GM18870 (cell line): Measurements from ENCODE around the gene RNF26.

Experiments
- ATAC-seq: cut with Tn5 transposase; IDR thresholded peaks from one replicate; pipeline ENCODE4 v1.9.1; 2021; ENCODE audit warnings: moderate library complexity; ENCODE audit not compliant: unreplicated experiment

RNF26 gene

GRCh38 chr11:119315131-119316015 is 19.0 kb upstream of the RNF26 start:
- ATAC-seq, result no peak

DNA sequence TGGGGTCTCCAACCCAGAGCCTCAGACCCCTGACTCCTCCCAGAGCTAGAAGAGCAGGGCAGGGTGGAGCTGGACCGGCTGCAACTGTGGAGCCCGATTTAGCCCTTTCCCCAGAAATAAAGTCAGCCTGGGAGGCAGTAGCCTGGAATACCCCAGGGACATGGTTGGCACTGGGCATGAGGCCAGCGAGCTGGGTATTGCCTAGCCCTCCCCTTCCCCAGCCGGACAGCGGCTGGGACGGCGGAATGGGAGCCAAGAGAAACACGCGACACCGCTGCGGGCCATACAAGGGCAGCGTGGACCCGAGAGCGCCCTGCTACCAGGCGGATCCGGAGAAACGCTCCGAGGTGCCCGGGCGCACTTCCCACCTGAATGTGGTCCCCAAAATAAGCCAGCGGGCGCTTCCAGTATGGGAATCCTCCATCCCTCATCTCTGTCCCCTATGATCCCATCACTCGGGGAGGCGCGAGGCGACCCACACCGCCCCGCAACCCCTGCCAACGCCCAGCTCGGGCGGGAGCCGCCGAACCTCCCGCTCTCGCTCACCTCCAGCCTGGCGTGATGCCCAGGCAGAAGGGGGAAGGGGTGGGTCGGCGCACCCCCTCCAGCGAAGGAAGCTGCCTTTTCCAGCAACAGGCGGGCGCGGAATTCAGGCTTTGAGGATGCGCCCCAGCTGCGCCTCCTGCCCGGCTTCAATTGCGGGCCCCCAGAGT is 18.2 kb upstream of the RNF26 start:
- no peak for ATAC-seq

- no peak for ATAC-seq
Measured at GRCh38 chr11:119316729-119317591, 17.4 kb upstream of the RNF26 start, which contains the start of gene MCAM. Gene MCAM, minus strand, starts transcription at chr11:119317130. Its CDS starts 29 bp downstream, at chr11:119317101.

GRCh38 chr11:119317592-119318239 is 16.6 kb upstream of the RNF26 start:
- no peak for ATAC-seq

- no peak for ATAC-seq
Measured at GRCh38 chr11:119318240-119319135, 15.8 kb upstream of the RNF26 start.

- ATAC-seq, result no peak
Measured at GRCh38 chr11:119319136-119319699, 15.1 kb upstream of the RNF26 start.

DNA sequence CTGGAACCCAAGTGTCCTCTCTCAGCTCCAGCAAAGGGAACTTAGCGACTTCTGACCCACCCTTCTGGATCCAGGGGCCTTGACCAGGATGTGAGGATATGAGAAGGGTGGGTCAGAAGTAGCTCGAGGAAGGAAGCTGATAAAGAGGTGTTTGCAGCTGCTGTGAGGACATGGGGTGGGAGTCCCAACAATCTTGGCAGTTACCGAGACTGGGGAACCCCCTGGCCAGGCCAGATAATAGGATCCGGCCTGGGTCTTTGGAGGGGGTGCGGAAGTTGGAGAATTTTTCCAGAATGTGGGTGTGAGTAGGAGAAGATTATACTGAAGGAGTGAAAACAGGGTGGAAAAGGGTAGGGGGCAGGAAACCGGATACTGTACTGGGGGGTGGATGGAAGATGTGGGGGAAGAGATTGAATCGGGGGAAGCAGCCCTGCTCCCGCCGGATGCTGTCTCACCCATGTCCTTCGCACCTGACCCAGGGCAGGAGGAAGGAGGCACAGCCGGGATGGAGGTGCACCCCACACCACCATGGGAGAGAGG is 14.6 kb upstream of the RNF26 start:
- ATAC-seq, result no peak

DNA sequence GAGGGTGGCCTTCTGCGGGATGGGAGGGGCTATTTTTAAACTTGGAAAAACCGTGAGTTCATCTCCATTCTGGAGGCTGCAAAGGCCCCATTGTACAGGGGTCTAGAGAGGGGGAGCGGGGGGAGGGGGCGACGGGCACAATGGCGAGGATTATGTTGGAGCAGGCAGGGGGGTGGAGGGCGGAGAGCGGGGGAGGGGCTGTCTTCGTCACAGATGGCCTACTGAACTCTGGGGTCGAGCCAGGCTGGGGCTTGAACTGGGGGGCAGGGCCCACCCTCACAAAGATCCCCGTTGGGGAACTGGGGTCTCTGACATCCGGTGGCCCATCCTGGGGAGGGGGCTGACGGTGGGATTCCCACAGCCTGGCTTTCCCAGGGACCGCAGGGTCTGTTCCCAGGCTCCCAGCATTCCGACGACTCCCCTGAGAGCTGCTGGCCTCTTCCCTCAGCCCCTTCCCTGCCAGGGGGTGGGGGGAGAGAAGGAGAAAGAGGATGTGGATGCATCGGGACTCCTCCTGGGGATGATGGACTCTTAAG is 14.0 kb upstream of the RNF26 start:
- no peak for ATAC-seq

GRCh38 chr11:119320776-119321524 is 13.4 kb upstream of the RNF26 start:
- no peak for ATAC-seq

- no peak for ATAC-seq
Measured at GRCh38 chr11:119322360-119322739, 12.0 kb upstream of the RNF26 start.

- ATAC-seq, result no peak
Measured at GRCh38 chr11:119322921-119323531, 11.3 kb upstream of the RNF26 start.

DNA sequence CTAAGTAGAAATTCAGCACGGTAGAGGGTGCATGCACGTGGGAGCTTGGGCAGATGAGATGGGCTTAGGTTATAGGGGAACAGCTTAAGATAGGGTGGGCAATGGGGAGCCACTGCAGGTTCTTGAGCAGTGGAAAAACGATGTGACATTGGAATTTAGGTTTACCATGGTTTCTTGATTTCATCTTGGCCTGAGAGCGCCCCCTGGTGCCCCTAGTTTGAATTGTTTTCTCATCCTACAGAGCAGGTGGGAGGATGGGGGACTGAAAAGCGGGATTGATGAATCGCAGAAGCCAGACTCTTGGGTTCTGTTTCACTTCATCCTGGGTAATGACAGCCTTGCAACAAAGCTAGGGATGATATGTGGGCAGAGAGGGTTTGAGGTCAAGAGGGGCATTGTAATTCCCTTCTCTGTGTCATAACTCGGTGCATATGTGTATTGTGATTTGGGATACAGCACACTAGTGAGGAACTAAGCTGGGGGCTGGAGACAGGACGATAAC is 10.7 kb upstream of the RNF26 start:
- ATAC-seq, result no peak

- no peak for ATAC-seq
Measured at GRCh38 chr11:119324189-119324588, 10.1 kb upstream of the RNF26 start.

GRCh38 chr11:119329320-119329719 is 5.0 kb upstream of the RNF26 start:
- no peak for ATAC-seq

GRCh38 chr11:119330237-119330636 is 4.1 kb upstream of the RNF26 start:
- no peak for ATAC-seq

DNA sequence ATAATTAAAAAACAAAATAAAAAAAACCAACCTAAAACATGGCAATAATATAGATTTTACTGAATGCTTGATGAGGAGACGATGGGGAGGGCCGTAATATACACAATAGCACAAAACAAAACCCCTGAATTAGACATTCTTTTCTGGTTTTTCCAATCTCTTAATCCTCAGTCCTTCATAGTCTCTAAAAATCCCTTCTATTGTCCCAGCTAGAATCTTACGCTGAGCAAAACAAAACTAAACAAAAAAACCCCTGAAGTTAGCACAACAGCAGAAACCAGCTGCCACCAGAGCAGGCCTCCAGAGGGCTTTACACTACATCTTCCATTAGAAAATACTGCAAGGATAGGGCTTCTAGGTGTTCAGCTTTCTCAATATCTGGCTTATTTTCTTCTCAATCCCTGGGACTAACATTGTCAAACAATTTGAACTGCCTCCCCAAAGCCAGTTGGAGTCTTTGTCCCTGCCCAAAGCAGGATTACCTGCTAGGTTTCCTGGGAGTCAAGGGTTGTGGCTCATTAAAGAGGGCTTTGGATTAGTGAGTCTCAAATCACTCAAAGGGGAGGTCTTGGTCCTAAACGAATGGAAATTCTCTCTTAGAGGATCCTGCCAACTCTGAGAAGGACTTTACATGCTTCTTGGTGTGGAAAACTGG is 2.1 kb upstream of the RNF26 start:
- no peak for ATAC-seq

GRCh38 chr11:119335091-119335654 is 846 bp downstream of the RNF26 start:
- no peak for ATAC-seq
